Gastrocnemius medialis (tissue), 4 donors: Measurements from ENCODE around the gene LPCAT1. TPM values are rescaled to one million over a fixed set of nuclear protein-coding genes. Genes with fewer than 3 reads are reported as not detected.
"Not testable (repeated sequence)": the region's sequence is repeated elsewhere in the genome, so short reads cannot be mapped to it uniquely, and the experiment has no call there.

Source experiments
- ATAC-seq, 2 donors: fragments of 150-250 bp; one replicate each; pipeline ENCODE4 v1.9.1; 2016
- DNase-seq, 2 donors: peaks; one replicate each; pipeline ENCODE4 v3.0.0-alpha.2; 2019
- H3K27ac ChIP-seq, 4 donors: fragments of 200-600 bp; sonication (generic); 1 replicate in 1 of 4; 2 replicates in 3 of 4; pipeline ENCODE4 v1.5.1; 2016 to 2018; ENCODE audit warnings: mild to moderate bottlenecking in 2 of 4, moderate library complexity in 1 of 4
- H3K27me3 ChIP-seq, 3 donors: fragments of 200-600 bp; sonication (generic) in 2 of 3; 1 replicate in 1 of 3; 2 replicates in 2 of 3; pipeline versions ENCODE4 v1.5.1 to v1.6.0; 2016 to 2019; ENCODE audit warnings: mild to moderate bottlenecking in 1 of 3, moderate library complexity in 1 of 3
- H3K36me3 ChIP-seq, 2 donors: fragments of 200-600 bp; sonication (generic) in 1 of 2; one replicate each; pipeline ENCODE4 v1.5.1; 2017 to 2018
- H3K4me1 ChIP-seq, 2 donors: fragments of 200-600 bp; sonication (generic) in 1 of 2; one replicate each; pipeline ENCODE4 v1.5.1; 2016 to 2017; ENCODE audit warnings: mild to moderate bottlenecking in 2 of 2
- H3K4me3 ChIP-seq, 4 donors: fragments of 200-600 bp; sonication (generic) in 3 of 4; 1 replicate in 1 of 4; 2 replicates in 3 of 4; pipeline ENCODE4 v1.5.1; 2016 to 2019; ENCODE audit warnings: mild to moderate bottlenecking in 2 of 4
- H3K9me3 ChIP-seq, 3 donors: fragments of 200-600 bp; sonication (generic) in 2 of 3; 1 replicate in 1 of 3; 2 replicates in 2 of 3; pipeline ENCODE4 v1.5.1; 2016 to 2019
- CTCF ChIP-seq, 5 experiments: fragments of 450-650 bp in 3 of 5; fragments of 200-600 bp in 2 of 5; sonication (generic) in 2 of 5; IDR thresholded peaks in 4 of 5; conservative IDR thresholded peaks in 1 of 5; 1 replicate in 4 of 5; 2 replicates in 1 of 5; pipeline ENCODE4 v1.5.1; 2016 to 2019; ENCODE audit warnings: antibody characterized with exemption in 5 of 5, mild to moderate bottlenecking in 3 of 5, moderate library complexity in 3 of 5
- POLR2A ChIP-seq, 2 donors: fragments of 450-650 bp; IDR thresholded peaks; one replicate each; pipeline ENCODE4 v1.6.1; 2017; ENCODE audit warnings: antibody characterized with exemption in 2 of 2, mild to moderate bottlenecking in 2 of 2, moderate library complexity in 2 of 2
- in situ Hi-C, 4 donors: fragments of 200-750 bp; cut with MboI; loops; one replicate each; pipeline versions ENCODE4 v1.15.0 to v1.8.0; 2017; ENCODE audit warnings: low sequenced_read_pairs in 4 of 4
- intact Hi-C: fragments of 100-400 bp; cut with DNase I; formaldehyde crosslinking; loops from one replicate; pipeline ENCODE4 v1.15.1; 2023; ENCODE audit warnings: low total_unique reads
- total RNA-seq, 4 donors: library from RNA; depleted of rRNA; stranded (reverse); fragments of >200 nt; gene quantifications; one replicate each; pipeline versions ENCODE4 v1.1.0 to v1.2.3, GENCODE V29; 2016

The LPCAT1 gene
- total RNA-seq, 4 donors from 2014 or later: 1.4 to 9.2 (median 4.2) TPM

GRCh38 chr5:1507014-1507375 lies 16.8 kb downstream of the LPCAT1 start:
- DNase-seq (no peak), ATAC-seq (no peak)
- no peak overlapping the region for H3K27ac ChIP-seq
- H3K9me3 ChIP-seq: no peaks in the 10 kb centered on the region
- no peak for TF ChIP-seq CTCF (IDR thresholded peaks at IDR 0.05 in 4 of 5, conservative IDR thresholded peaks at IDR 0.05 in 1 of 5)
- no peak for TF ChIP-seq POLR2A (IDR thresholded peaks at IDR 0.05)
- H3K4me1 ChIP-seq: no peaks in the 10 kb centered on the region
- in situ Hi-C loops: no loop called here
- no peaks in the 10 kb centered on the region for H3K36me3 ChIP-seq
- H3K27me3 ChIP-seq: no peaks in the 10 kb centered on the region
- intact Hi-C loops: no loop called here
- no peak overlapping the region for H3K4me3 ChIP-seq

GRCh38 chr5:1506242-1507013 lies 17.3 kb downstream of the LPCAT1 start:
- Histone ChIP-seq H3K27me3 (no peaks in the 10 kb centered on the region), H3K9me3 (no peaks in the 10 kb centered on the region), H3K4me3 (no peak overlapping the region), H3K27ac (no peak overlapping the region), H3K4me1 (no peaks in the 10 kb centered on the region), H3K36me3 (no peaks in the 10 kb centered on the region)
- DNase-seq (no peak), ATAC-seq (no peak)
- intact Hi-C loops: no loop called here
- in situ Hi-C loops: no loop called here
- TF ChIP-seq CTCF (IDR thresholded peaks at IDR 0.05 in 4 of 5, conservative IDR thresholded peaks at IDR 0.05 in 1 of 5) (no peak), POLR2A (IDR thresholded peaks at IDR 0.05) (no peak)

- no peaks in the 10 kb centered on the region for H3K27me3 ChIP-seq
- in situ Hi-C loops (no loop called here), intact Hi-C loops (no loop called here)
- DNase-seq (no peak), ATAC-seq (no peak)
- H3K27ac ChIP-seq: no peak overlapping the region
- no peaks in the 10 kb centered on the region for H3K9me3 ChIP-seq
- no peak for TF ChIP-seq POLR2A (IDR thresholded peaks at IDR 0.05)
- no peak for TF ChIP-seq CTCF (IDR thresholded peaks at IDR 0.05 in 4 of 5, conservative IDR thresholded peaks at IDR 0.05 in 1 of 5)
- peaks cover 0 to 3% of the 10 kb centered on the region in 2 donors for H3K4me1 ChIP-seq
- no peak overlapping the region for H3K4me3 ChIP-seq
- no peaks in the 10 kb centered on the region for H3K36me3 ChIP-seq
Measured at GRCh38 chr5:1505506-1506241, 18.1 kb downstream of the LPCAT1 start.

- H3K4me3 ChIP-seq, H3K9me3 ChIP-seq, DNase-seq, H3K27me3 ChIP-seq, in situ Hi-C loops, H3K36me3 ChIP-seq, intact Hi-C loops, H3K4me1 ChIP-seq, ATAC-seq, H3K27ac ChIP-seq: not testable (repeated sequence)
Measured at GRCh38 chr5:1505089-1505488, 18.7 kb downstream of the LPCAT1 start.

GRCh38 chr5:1504617-1505016 lies 19.1 kb downstream of the LPCAT1 start:
- no peaks in the 10 kb centered on the region for H3K27me3 ChIP-seq
- no peak overlapping the region for H3K4me3 ChIP-seq
- in situ Hi-C loops (no loop called here), intact Hi-C loops (no loop called here)
- TF ChIP-seq POLR2A (IDR thresholded peaks at IDR 0.05): no peak
- no peak for TF ChIP-seq CTCF (IDR thresholded peaks at IDR 0.05 in 4 of 5, conservative IDR thresholded peaks at IDR 0.05 in 1 of 5)
- DNase-seq (no peak), ATAC-seq (no peak)
- no peak overlapping the region for H3K27ac ChIP-seq
- no peaks in the 10 kb centered on the region for H3K36me3 ChIP-seq
- no peaks in the 10 kb centered on the region for H3K9me3 ChIP-seq
- H3K4me1 ChIP-seq: peaks cover 0 to 3% of the 10 kb centered on the region in 2 donors
